LoVo (cell line): Measurements from ENCODE around the gene IQSEC3.
"Not testable (repeated sequence)": the region's sequence is repeated elsewhere in the genome, so short reads cannot be mapped to it uniquely, and the experiment has no call there.

Experiments used
- DNase-seq: peaks from one replicate; pipeline ENCODE4 v3.0.0-alpha.2; 2016; ENCODE audit warnings: low spot score

Gene IQSEC3

GRCh38 chr12:66428-66781 lies at the start of gene IQSEC3:
Gene IQSEC3 (plus strand): TSS chr12:66767. CDS start chr12:66883, 116 bp downstream.
- DNase-seq = not testable (repeated sequence)

DNA sequence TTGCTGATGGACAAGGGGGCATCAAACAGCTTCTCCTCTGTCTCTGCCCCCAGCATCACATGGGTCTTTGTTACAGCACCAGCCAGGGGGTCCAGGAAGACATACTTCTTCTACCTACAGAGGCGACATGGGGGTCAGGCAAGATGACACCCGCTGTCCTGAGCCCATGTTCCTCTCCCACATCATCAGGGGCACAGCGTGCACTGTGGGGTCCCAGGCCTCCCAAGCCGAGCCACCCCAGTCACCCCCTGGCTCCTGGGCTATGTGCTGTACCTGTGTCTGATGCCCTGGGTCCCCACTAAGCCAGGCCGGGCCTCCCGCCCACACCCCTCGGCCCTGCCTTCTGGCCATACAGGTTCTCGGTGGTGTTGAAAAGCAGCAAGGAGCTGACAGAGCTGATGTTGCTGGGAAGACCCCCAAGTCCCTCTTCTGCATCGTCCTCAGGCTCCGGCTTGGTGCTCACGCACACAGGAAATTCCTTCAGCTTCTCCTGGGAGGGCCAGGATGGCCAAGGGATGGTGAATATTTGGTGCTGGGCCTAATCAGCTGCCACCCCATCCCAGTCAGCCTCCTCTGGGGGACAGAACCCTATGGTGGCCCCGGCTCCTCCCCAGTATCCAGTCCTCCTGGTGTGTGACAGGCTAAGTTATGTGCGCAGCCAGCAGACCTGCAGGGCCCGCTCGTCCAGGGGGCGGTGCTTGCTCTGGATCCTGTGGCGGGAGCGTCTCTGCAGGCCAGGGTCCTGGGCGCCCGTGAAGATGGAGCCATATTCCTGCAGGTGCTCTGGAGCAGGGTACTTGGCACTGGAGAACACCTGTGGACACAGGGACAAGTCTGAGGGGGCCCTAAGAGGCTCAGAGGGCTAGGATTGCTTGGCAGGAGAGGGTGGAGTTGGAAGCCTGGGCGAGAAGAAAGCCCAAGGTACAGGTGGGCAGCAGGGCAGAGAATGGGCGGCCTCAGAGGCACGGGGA lies 48.9 kb upstream of the IQSEC3 start:
- not testable (repeated sequence) for DNase-seq

GRCh38 chr12:18821-19567 lies 47.6 kb upstream of the IQSEC3 start:
- not testable (repeated sequence) for DNase-seq

DNA sequence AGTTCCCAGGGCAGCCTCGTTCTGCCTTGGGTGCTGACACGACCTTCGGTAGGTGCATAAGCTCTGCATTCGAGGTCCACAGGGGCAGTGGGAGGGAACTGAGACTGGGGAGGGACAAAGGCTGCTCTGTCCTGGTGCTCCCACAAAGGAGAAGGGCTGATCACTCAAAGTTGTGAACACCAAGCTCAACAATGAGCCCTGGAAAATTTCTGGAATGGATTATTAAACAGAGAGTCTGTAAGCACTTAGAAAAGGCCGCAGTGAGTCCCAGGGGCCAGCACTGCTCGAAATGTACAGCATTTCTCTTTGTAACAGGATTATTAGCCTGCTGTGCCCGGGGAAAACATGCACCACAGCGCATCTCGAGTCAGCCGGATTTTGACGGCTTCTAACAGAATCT lies 46.7 kb upstream of the IQSEC3 start:
- DNase-seq = not testable (repeated sequence)

DNA sequence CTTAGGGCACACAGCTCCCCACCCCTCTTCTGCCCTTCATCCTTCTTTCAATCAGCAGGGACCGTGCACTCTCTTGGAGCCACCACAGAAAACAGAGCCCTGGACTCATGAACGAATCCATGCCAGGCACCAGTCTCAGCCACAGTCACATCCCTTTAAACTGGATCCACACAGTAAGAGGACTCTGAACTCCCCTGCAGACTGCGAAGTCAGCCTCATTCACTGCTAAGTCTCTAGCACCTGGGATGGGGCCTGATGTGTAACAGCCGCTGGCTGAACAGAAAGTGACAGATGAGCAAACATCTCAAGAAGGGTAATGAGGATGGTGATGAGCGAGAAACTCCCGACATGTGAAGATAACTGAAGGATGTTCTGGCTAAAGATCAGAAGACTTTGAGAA lies 45.8 kb upstream of the IQSEC3 start:
- DNase-seq = no peak

- no peak for DNase-seq
Observed at GRCh38 chr12:21301-22189, 45.0 kb upstream of the IQSEC3 start.

GRCh38 chr12:22190-22529 lies 44.4 kb upstream of the IQSEC3 start:
- DNase-seq = no peak

DNA sequence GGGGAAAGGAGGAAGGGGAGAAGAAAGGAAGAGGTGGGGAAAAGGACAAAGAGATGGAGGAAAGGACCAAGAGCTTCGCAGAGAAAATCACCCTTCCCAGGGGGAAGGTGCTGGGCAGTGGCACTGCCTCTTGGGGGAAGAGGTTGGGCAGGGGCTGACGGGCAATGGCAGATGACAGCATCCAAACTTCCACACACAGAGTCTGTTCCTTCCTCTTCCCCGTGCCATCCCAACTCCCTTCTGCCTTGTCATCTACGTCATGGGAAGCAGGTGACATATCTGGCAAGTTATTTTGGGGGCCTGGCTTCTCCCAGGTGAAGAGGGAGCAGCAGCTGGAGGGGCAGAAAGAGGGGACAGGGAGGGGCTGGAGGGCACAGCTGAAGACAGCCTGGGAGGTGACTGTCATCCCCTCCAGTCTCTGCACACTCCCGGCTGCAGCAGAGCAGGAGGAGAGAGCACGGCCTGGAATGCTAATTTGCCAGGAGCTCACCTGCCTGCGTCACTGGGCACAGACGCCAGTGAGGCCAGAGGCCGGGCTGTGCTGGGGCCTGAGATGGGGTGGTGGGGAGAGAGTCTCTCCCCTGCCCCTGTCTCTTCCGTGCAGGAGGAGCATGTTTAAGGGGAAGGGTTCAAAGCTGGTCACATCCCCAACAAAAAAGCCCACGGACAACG lies 43.9 kb upstream of the IQSEC3 start:
- DNase-seq = no peak

DNA sequence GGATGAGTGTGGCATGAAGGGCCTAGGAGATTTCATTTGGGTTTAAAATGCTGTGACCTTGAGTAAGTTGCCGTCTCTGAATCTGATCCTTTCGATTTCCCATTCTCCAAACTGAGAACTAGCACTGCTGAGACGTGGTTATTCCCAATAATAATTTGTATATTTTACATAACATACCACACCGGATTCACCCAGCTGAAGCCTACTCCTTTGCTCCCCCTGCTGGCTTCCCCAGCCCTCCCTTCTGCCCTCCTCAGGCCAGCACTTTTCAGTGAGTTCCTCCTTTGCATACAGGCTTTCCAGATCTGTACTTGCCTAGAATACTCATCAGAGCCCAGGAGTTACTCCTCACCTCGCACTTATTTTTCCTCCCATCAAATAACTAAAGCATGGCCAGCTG lies 38.7 kb upstream of the IQSEC3 start:
- DNase-seq = not testable (repeated sequence)

GRCh38 chr12:38775-39174 lies 27.8 kb upstream of the IQSEC3 start:
- not testable (repeated sequence) for DNase-seq

DNA sequence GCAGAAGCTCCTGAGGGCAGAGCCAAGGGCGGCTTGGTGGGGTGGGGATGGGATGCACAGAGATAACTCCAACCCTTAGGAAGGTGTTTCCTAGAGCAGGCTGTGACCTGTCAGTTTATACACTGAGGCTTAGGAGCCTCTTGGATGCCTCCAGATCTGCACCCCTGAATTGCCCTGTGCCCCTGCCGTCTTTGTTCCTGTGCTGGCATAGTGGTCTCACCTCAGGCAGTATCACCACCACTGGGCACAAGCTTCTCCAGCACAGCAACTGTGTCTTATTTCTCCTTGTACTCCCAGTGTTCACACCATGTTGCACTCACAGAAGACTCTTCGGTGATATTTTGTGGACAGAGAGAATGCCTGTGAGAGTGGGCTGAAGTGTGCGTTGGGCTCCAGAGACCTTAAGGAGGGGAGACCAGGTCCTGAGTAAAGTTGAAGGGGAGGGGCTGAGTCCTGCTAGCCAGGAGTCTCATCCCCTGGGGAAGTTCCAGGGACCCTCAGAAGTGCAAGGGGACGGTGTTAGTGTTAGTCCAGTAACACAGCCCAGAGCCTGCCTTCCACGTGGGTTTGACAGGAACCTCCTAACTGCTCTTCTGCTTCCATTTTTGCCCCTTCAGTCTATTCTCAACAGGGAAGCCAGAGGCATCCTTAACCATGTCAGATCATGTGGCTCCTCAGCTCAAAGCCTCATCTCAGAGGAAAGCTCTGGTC lies 26.9 kb upstream of the IQSEC3 start:
- DNase-seq = not testable (repeated sequence)

DNA sequence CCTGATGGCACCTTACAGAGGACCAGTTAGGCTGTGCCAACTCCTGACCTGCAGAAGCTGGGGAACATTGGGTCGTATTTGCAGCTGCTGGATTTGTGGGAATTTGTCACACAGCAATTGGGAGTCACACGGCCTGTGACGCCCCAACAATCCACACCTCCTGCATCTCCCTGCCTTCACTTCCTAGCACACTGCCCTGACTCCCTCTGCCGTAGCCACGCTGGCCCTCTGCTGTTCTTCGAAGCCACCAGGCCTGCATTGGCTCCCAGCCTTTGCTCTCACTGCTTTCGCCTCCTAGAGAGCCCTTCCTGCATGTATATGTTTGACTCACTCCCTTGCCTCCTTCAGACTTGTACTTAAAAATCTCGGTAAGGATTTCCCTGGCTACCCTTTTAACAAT lies 22.2 kb upstream of the IQSEC3 start:
- DNase-seq = not testable (repeated sequence)

GRCh38 chr12:45235-45990 lies 21.2 kb upstream of the IQSEC3 start:
- DNase-seq = not testable (repeated sequence)

DNA sequence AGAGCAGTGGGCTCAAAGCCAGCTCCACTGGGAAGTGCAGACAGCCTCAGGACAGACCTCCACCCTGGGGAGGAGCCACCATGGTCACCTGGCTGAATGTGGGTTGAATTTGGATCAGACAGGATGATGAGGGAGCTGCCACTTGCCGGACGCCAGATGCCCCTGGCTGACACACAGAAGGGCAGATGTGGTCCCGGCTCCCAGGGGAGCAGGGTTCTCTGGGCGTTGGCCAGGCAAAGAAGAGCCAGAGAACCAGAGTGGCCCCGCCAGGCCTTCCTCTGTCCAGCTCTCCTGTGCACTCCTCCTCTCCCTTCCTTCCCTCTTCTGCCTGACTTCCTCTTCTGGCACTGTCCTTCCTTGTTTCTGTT lies 20.6 kb upstream of the IQSEC3 start:
- DNase-seq = not testable (repeated sequence)

DNA sequence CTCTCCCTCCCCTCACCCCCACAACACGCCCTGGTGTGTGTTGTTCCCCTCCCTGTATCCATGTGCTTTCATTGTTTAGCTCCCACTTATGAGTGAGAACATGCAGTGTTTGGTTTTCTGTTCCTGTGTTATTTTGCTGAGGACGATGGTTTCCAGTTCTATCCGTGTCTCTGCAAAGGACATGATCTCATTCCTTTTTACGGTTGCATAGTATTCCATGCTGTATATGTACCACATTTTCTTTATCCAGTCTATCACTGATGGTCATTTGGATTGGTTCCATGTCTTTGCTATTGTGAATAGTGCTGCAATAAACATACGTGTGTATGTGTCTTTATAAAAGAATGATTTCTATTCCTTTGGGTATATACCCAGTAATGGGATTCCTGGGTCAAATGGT lies 20.0 kb upstream of the IQSEC3 start:
- DNase-seq = not testable (repeated sequence)

DNA sequence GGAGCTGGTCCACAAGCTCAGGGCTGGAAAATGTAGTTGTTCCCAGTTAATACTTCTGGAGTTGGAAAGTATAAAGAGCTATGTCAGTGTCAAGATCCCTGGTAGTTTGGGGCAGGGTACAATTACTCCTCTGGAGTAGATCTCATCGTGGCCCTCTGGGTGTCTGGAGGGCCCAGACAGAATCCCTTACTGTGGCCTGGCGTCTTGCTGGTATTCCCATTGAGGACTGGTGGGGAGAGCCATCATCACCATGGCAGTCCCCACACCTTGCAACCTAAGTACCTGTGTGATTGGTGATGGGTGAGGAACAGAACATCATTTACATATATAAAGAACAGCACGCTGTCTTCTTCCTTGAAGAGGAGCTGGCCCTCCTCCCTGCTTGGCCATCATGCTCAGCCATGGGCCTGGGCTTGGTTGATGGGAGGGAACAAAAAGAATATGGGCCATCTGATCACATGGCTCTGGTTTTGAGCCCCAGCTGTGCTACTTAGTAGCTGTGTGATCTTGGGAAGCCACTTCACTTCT lies 18.8 kb upstream of the IQSEC3 start:
- DNase-seq = not testable (repeated sequence)

DNA sequence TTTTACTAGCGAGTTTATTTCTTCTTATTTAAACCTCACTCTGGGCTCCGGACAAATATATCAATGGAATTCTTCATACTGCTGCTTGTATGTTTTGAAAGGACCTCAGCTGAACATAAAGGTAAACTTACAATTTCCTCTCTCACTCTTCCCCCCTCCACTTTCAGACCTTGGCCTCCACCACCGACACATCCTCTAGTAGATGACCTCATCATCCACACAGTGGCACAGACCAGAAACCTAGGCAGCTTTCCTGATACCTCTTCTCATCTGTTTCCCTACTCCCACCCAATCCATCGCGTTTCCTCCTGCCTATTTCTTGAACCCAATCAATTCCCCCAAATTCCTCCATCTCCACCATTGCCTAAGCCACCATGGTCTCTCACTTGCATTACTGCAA lies 17.4 kb upstream of the IQSEC3 start:
- DNase-seq = not testable (repeated sequence)

DNA sequence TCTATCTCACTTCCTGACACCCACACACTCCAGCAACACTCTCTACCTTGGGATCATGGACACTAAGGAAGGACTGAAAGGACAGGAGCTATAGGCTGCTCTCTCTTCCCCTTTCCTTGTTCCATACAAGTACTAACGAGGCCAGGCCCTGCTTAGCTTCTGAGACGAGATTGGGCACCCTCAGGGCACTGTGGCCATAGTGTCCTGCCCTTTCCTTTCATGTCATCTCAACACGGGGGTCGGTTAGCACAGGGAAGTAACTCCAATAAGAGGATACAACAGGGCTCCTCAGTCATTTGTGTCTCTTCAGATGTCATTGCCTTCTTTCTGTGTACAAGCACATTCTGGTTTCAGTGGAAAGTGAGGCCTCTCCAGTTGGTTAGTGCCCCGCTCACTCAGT lies 15.5 kb upstream of the IQSEC3 start:
- DNase-seq = not testable (repeated sequence)

DNA sequence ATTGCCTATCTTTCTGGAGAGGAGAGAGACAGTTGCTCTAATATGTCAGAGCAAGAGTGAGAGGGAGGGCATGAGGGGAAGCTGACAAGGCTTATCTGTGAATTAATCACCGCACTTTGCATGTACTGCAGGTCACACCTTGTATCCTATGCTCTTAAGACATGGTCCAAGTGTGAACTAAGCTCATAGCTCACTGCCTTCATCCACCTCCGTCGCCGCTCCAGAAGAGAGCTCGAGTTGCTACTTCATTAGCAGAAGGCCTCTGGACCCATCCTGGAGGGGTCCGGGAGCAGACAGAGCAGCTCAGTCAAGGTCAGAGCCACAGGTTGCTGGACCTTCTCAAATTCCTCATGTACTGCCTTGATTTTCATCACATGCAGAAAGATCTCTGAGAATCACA lies 14.6 kb upstream of the IQSEC3 start:
- not testable (repeated sequence) for DNase-seq
